HCT116 (cell line): ENCODE results near the gene CD27.

Experiments used
- CEBPB ChIP-seq: IDR thresholded peaks from 2 replicates; pipeline ENCODE4 v1.6.1; 2012; ENCODE audit warnings: low read depth
- EZH2 ChIP-seq: fragments of 200-600 bp; sonication (generic); IDR thresholded peaks from 2 replicates; pipeline ENCODE4 v1.6.1; 2017; ENCODE audit warnings: antibody characterized with exemption, mixed run types
- POLR2A ChIP-seq: IDR thresholded peaks from 2 replicates; pipeline ENCODE4 v1.7.0; 2011; ENCODE audit warnings: borderline replicate concordance; ENCODE audit not compliant: insufficient read depth, insufficient read length; ENCODE audit errors: extremely low read depth
- SP1 ChIP-seq: IDR thresholded peaks from 2 replicates; pipeline ENCODE4 v1.6.1; 2012; ENCODE audit warnings: low read depth
- SRF ChIP-seq: IDR thresholded peaks from 2 replicates; pipeline ENCODE4 v1.6.1; 2012; ENCODE audit warnings: low read depth
- TCF7L2 ChIP-seq: IDR thresholded peaks from 2 replicates; pipeline ENCODE4 v1.7.0; 2011; ENCODE audit warnings: borderline replicate concordance, inconsistent platforms; ENCODE audit not compliant: insufficient read depth, insufficient read length; ENCODE audit errors: extremely low read depth
- ZFX ChIP-seq: fragments of 450-650 bp; IDR thresholded peaks from 2 replicates; pipeline ENCODE4 v1.6.1; 2017
- TF ChIP-seq, protein P1 (sequence below), 3 experiments: fragments of 200-600 bp in 1 of 3; sonication (generic) in 1 of 3; IDR thresholded peaks in 2 of 3; conservative IDR thresholded peaks in 1 of 3; 2 replicates each; pipeline ENCODE4 v1.5.1; 2012 to 2017; ENCODE audit warnings: low read depth in 2 of 3, low read length in 2 of 3, antibody characterized with exemption in 1 of 3, borderline replicate concordance in 1 of 3, control low read depth in 1 of 3, mild to moderate bottlenecking in 1 of 3, mixed read lengths in 1 of 3, mixed run types in 1 of 3, moderate library complexity in 1 of 3; ENCODE audit not compliant: insufficient read depth in 1 of 3
- TF ChIP-seq, protein P2 (sequence below): IDR thresholded peaks from 2 replicates; pipeline ENCODE4 v1.6.1; 2012
- TF ChIP-seq, protein P3 (sequence below): IDR thresholded peaks from 2 replicates; pipeline ENCODE4 v1.6.1; 2012; ENCODE audit warnings: low read depth
- TF ChIP-seq, protein P4 (sequence below): IDR thresholded peaks from 2 replicates; pipeline ENCODE4 v1.6.1; 2011; ENCODE audit warnings: mild to moderate bottlenecking, low read length, moderate library complexity; ENCODE audit not compliant: insufficient replicate concordance; ENCODE audit errors: extremely low read depth

DNA sequence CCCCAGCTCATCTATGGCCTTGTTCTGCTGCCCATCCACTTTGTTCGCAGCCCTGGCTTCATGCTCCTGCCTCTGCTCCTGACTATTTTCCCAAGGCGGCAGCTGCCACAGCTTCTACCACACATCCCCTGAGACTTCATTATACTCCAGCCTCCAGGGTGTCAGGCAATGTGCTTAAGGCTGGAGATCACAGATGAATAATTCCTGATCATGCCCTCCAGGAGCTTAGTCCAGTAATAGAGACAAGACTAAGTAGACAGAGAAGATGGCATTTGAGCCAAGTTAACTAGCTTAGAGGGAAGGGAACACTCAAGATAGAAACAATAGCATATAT lies 14.2 kb downstream of the CD27 start:
- TF ChIP-seq, protein P1, sequence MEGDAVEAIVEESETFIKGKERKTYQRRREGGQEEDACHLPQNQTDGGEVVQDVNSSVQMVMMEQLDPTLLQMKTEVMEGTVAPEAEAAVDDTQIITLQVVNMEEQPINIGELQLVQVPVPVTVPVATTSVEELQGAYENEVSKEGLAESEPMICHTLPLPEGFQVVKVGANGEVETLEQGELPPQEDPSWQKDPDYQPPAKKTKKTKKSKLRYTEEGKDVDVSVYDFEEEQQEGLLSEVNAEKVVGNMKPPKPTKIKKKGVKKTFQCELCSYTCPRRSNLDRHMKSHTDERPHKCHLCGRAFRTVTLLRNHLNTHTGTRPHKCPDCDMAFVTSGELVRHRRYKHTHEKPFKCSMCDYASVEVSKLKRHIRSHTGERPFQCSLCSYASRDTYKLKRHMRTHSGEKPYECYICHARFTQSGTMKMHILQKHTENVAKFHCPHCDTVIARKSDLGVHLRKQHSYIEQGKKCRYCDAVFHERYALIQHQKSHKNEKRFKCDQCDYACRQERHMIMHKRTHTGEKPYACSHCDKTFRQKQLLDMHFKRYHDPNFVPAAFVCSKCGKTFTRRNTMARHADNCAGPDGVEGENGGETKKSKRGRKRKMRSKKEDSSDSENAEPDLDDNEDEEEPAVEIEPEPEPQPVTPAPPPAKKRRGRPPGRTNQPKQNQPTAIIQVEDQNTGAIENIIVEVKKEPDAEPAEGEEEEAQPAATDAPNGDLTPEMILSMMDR (IDR thresholded peaks at IDR 0.05 in 2 of 3, conservative IDR thresholded peaks at IDR 0.05 in 1 of 3; ENCODE audit: borderline replicate concordance in 1 of 3, insufficient read depth in 1 of 3, low read depth in 2 of 3, low read length in 2 of 3), result no peak
- TF ChIP-seq POLR2A (no peak), TCF7L2 (no peak), CEBPB (no peak), SP1 (no peak), EZH2 (no peak), SRF (no peak), ZFX (no peak)
- TF ChIP-seq, protein P2, sequence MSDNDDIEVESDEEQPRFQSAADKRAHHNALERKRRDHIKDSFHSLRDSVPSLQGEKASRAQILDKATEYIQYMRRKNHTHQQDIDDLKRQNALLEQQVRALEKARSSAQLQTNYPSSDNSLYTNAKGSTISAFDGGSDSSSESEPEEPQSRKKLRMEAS, result no peak
- TF ChIP-seq, protein P3, sequence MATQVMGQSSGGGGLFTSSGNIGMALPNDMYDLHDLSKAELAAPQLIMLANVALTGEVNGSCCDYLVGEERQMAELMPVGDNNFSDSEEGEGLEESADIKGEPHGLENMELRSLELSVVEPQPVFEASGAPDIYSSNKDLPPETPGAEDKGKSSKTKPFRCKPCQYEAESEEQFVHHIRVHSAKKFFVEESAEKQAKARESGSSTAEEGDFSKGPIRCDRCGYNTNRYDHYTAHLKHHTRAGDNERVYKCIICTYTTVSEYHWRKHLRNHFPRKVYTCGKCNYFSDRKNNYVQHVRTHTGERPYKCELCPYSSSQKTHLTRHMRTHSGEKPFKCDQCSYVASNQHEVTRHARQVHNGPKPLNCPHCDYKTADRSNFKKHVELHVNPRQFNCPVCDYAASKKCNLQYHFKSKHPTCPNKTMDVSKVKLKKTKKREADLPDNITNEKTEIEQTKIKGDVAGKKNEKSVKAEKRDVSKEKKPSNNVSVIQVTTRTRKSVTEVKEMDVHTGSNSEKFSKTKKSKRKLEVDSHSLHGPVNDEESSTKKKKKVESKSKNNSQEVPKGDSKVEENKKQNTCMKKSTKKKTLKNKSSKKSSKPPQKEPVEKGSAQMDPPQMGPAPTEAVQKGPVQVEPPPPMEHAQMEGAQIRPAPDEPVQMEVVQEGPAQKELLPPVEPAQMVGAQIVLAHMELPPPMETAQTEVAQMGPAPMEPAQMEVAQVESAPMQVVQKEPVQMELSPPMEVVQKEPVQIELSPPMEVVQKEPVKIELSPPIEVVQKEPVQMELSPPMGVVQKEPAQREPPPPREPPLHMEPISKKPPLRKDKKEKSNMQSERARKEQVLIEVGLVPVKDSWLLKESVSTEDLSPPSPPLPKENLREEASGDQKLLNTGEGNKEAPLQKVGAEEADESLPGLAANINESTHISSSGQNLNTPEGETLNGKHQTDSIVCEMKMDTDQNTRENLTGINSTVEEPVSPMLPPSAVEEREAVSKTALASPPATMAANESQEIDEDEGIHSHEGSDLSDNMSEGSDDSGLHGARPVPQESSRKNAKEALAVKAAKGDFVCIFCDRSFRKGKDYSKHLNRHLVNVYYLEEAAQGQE, result no peak
- TF ChIP-seq, protein P4, sequence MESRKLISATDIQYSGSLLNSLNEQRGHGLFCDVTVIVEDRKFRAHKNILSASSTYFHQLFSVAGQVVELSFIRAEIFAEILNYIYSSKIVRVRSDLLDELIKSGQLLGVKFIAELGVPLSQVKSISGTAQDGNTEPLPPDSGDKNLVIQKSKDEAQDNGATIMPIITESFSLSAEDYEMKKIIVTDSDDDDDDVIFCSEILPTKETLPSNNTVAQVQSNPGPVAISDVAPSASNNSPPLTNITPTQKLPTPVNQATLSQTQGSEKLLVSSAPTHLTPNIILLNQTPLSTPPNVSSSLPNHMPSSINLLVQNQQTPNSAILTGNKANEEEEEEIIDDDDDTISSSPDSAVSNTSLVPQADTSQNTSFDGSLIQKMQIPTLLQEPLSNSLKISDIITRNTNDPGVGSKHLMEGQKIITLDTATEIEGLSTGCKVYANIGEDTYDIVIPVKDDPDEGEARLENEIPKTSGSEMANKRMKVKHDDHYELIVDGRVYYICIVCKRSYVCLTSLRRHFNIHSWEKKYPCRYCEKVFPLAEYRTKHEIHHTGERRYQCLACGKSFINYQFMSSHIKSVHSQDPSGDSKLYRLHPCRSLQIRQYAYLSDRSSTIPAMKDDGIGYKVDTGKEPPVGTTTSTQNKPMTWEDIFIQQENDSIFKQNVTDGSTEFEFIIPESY, result no peak
